HG03378 (cell line): ENCODE data around the gene SETDB1.
"Not testable (repeated sequence)": the region's sequence is repeated elsewhere in the genome, so short reads cannot be mapped to it uniquely, and the experiment has no call there.

Experiments
- ATAC-seq: cut with Tn5 transposase; IDR thresholded peaks from one replicate; pipeline ENCODE4 v1.9.1; 2021; ENCODE audit warnings: mild to moderate bottlenecking, moderate library complexity; ENCODE audit not compliant: unreplicated experiment

The SETDB1 gene

DNA sequence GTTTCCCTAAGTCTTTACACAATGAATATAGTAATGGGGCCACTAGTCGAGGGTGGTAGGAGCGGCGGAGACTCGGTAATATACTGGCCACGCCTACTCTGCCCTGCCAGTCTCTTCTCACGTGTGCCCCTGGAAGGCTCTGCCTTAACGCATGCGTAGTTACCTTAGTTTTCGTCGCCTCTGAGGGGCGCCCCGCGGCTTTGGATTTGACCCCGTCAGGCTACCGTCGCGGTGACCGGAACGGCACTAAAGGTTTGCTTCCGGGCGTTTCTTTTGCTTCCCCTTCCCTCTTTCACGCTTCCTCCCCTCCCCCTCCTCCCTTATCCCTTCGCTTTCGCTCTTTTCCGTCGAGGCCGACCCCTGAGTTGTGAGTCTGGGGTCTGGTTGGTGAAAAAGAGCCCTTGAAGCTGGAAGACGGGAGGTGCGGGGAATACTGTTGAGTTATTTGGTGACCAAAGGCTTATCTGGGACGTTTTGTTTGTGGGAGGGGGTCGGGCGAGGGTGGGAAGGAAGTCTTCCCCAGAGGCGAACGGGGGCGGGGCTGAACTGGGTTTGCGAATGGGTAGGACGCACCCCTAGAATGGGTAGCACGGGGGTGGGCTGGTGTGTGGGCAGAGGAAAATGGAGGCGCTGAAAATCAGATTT is at the start of gene SETDB1:
TSS of gene SETDB1 (plus strand) at position 267 of the 645 bp plus-strand sequence. CDS start 1,352 bp downstream, outside the sequence.
- ATAC-seq: peak; percentile 82

DNA sequence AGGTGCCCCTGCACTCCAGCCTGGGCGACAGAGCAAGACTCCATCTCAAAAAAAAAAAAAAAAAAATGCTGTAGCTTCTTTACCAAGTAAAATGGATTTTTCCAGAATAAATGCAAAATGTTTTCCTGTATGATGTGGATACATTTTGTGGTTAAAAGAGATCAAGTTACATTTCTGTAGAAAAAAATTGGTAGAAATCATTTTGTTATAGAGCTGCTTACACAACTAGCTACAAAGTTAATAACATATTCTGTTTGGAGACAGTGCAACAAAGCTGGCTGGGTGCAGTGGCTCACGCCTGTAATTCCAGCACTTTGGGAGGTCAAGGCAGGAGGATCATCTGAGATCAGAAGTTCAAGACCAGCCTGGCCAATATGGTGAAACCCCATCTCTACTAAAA is 47.2 kb upstream of the SETDB1 start:
- not testable (repeated sequence) for ATAC-seq

GRCh38 chr1:150881331-150882070 is 44.7 kb upstream of the SETDB1 start:
- no peak for ATAC-seq

GRCh38 chr1:150883121-150883520 is 43.0 kb upstream of the SETDB1 start:
- ATAC-seq: not testable (repeated sequence)

- no peak for ATAC-seq
Observed at GRCh38 chr1:150887018-150887417, 39.1 kb upstream of the SETDB1 start, which contains the start of gene CTXND2. CTXND2 (plus strand) TSS chr1:150887136; CDS start chr1:150912315, 25,179 bp downstream.

DNA sequence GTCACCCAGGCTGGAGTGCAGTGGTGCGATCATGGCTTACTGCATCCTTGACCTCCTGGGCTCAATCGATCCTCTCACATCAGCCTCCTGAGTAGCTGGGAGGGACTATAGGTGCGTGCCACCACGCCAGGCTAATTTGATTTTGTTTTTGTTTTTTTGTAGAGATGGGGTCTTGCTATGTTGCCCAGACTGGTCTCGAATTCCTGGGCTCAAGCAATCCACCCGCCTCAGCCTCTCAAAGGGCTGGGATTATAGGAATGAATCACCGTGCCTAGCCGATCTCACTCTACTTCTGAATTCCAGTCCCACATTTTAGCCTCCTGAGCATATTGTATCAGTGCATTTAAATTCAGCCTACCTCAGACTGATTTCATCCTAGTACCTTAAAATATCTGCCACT is 37.4 kb upstream of the SETDB1 start:
- ATAC-seq: no peak

- peak; percentile 75 for ATAC-seq
Observed at GRCh38 chr1:150890033-150890416, 36.1 kb upstream of the SETDB1 start.

DNA sequence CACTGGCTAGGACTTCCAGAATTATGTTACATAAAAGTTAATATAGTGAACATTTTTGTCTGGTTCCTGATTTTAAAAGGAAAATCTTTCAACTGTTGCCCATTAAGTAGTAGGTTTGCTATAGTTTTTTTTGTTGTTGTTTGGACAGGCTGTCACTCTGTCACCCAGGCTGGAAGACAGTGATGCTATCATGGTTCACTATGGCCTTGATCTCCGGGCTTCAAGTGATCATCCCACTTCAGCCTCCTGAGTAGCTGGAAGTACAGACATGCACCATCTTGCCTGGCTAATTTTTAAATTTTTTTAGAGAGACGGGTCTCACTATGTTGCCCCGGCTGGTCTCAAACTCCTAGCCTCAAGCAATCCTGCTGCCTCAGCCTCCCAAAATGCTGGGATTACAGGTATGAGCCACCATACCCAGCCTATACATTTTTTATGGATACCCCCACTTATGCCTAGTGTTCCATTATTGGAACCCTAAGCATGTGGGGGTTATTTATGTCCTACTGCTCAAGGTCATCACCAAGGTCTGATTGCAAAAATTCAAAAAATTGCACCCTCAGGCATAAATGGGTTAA is 32.7 kb upstream of the SETDB1 start:
- ATAC-seq: no peak

- no peak for ATAC-seq
Observed at GRCh38 chr1:150895618-150896017, 30.5 kb upstream of the SETDB1 start.

DNA sequence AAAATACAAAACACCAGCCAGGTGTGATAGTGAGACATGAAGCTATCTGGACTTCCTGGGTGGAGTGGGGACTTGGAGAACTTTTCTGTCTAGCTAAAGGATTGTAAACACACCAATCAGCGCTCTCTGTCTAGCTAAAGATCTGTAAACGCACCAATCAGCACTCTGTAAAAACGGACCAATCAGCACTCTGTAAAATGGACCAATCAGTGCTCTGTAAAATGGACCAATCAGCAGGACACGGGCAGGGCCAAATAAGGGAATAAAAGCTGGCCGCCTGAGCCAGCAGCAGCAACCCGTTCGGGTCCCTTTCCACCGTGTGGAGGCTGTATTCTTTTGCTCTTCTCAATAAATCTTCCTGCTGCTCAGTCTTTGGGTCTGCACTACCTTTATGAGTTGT is 26.4 kb upstream of the SETDB1 start:
- ATAC-seq: not testable (repeated sequence)

GRCh38 chr1:150902346-150902745 is 23.8 kb upstream of the SETDB1 start:
- ATAC-seq: no peak

GRCh38 chr1:150902751-150903150 is 23.4 kb upstream of the SETDB1 start:
- ATAC-seq: no peak

DNA sequence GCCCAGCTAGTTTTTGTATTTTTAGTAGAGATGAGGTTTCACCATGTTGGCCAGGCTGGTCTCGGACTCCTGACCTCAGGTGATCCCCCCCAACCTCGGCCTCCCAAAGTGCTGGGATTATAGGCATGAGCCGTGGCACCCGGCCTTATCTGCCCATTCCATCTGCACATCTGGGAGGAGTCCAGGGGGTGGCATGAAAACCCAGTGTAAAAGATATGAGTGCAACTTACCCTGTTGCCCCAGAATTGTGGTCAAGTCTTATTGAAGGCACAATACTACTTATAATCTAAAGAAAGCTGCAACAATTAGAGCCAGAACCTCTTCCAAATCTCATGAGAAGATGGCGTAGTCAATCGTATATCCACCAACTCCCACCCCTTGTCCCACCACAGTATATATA is 20.9 kb upstream of the SETDB1 start:
- no peak for ATAC-seq

DNA sequence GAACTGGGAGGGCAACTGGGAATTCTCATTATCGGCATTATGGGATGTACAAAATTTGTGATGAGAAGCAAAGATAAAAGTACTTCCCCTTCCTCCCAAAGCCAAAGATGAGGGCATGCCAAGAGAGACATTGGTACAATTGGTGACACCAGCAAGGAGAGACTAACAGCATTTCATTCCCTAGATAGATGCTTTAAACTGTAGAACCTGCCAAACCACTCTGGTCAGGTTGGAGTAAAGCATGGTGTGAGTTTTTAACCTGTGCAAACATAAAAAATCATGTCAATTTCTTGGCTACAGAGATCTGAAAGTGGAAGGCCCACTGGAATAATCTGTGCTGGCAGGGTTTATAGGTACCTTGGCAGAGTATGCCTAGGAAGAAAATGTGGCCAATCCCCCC is 19.8 kb upstream of the SETDB1 start:
- ATAC-seq: no peak

- ATAC-seq: no peak
Observed at GRCh38 chr1:150906813-150907212, 19.4 kb upstream of the SETDB1 start.

DNA sequence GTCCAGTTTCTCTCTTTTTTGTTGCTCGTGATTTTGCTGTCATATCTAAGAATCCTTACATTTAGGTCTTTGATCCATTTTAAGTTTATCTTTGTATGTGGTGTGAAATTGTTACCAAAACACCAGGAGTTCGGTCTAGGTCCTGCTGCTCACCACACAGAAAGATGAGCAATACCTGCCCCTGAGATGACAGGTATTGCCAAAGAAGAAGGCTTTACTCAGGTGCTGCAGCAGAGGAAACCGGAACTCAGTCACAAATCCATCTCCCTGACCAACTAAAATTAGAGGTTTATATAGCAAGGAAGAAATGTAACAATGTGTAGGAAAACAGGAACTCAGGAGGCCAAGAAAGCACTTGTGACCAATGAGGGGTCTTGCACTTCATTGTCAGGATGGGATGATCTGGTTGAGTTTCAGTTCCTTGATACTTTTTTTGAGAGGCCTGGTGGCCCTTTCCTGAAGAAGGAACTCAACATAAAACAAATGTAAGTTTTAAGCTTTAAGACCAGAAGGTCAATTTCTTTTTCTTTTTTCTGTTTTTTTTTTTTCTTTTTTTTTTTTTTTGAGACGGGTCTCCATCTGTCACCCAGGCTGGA is 16.5 kb upstream of the SETDB1 start:
- no peak for ATAC-seq

GRCh38 chr1:150912623-150913022 is 13.5 kb upstream of the SETDB1 start:
- ATAC-seq: no peak

DNA sequence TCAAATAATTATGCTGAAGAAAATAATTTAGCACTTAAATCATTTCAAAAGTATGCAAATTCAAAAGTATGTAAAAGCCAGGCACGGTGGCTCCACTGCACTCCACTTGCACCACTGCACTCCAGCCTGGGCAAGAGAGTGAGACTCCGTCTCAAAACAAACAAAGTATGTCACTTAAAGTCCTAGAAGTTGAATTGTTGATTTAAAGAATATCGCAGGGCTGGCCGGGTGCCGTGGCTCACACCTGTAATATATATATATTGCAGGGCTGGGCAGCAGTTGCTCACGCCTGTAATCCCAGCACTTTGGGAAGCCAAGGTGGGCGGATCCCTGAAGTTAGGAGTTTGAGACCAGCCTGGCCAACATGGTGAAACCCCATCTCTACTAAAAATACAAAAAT is 8.8 kb upstream of the SETDB1 start:
- ATAC-seq: no peak

- peak; percentile 66 for ATAC-seq
Observed at GRCh38 chr1:150922519-150922975, 3.6 kb upstream of the SETDB1 start.

DNA sequence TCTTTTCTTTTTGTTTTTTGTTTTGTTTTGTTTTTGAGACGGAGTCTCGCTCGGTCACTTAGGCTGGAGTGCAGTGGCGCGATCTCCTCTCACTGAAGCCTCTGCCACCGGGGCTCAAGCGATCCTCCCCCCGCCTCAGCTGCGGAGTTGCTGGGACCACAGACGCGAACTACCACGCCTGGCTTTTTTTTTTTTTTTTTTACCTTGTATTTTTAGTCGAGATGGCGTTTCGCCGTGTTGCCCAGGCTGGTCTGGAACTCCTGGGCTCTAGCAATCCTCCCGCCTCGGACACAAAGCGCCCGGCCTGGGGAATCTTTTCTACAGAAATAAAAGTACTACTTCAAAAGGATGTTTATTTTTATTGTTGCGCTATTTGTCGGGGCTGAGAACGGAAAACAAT is 1.1 kb upstream of the SETDB1 start:
- no peak for ATAC-seq

DNA sequence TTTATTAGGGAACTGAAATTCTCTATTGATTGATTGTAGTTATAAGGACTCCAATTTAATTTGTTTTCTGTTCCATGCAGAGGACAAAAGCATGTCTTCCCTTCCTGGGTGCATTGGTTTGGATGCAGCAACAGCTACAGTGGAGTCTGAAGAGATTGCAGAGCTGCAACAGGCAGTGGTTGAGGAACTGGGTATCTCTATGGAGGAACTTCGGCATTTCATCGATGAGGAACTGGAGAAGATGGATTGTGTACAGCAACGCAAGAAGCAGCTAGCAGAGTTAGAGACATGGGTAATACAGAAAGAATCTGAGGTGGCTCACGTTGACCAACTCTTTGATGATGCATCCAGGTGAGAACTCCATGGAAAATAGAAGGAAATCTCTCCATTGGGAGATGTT is 1.5 kb downstream of the SETDB1 start:
- no peak for ATAC-seq

DNA sequence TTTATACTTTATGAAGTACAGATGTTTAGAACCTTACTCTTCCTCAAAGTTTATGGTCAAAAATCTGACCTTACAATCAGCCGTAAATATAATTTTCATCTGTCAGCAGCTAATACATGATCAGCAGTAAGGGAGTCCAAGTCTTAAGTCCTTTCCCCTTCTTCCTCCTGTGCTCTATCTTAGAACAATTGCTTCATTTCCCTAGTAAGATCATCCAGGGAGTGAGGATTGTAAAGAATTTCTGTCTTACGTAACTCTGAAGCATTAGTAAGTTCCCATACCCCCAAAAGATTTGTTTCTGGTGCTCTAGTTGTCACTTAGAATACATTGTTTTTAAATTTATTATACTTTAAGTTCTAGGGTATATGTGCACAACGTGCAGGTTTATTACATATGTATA is 2.1 kb downstream of the SETDB1 start:
- ATAC-seq: no peak
